Measurements from ENCODE around the gene OARD1.
"Not testable (repeated sequence)": the region's sequence is repeated elsewhere in the genome, so short reads cannot be mapped to it uniquely, and the experiment has no call there.

Gene OARD1

DNA sequence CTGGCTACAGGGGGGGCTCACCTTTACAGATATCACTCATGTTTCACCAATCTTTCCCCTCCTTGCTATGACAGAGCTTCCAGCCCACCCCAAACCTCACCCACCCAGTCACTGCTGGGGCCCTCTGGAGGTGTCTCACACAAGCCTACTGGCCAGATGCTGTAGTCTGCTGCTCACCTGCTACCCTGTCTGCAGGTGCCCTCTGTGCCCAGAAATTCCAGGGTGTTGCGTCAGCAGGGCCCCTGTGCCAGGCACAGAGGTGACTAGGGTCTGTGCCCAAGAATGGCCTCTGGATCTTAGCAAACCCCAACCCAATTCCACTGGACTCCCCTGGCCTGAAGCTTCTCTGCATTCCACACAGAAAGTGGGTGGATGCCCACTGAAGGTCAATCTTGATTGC is 54.5 kb downstream of the OARD1 start:
- no peak for ATAC-seq

DNA sequence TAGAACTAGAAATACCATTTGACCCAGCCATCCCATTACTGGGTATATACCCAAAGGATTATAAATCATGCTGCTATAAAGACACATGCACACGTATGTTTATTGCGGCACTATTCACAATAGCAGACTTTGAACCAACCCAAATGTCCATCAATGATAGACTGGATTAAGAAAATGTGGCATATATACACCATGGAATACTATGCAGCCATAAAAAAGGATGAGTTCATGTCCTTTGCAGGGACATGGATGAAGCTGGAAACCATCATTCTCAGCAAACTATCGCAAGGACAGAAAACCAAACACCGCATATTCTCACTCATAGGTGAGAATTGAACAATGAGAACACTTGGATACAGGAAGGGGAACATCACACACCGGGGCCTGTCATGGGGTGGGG is 56.3 kb downstream of the OARD1 start:
- ATAC-seq: not testable (repeated sequence)

More for the DNA sequence above, 54.5 kb downstream of the OARD1 start:
- TF ChIP-seq, protein P1, sequence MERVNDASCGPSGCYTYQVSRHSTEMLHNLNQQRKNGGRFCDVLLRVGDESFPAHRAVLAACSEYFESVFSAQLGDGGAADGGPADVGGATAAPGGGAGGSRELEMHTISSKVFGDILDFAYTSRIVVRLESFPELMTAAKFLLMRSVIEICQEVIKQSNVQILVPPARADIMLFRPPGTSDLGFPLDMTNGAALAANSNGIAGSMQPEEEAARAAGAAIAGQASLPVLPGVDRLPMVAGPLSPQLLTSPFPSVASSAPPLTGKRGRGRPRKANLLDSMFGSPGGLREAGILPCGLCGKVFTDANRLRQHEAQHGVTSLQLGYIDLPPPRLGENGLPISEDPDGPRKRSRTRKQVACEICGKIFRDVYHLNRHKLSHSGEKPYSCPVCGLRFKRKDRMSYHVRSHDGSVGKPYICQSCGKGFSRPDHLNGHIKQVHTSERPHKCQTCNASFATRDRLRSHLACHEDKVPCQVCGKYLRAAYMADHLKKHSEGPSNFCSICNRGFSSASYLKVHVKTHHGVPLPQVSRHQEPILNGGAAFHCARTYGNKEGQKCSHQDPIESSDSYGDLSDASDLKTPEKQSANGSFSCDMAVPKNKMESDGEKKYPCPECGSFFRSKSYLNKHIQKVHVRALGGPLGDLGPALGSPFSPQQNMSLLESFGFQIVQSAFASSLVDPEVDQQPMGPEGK (CRISPR knock-in tag; IDR thresholded peaks at IDR 0.05; ENCODE audit: borderline replicate concordance): no peak
- TF ChIP-seq ZFP3 (CRISPR knock-in tag; IDR thresholded peaks at IDR 0.05): no peak
- no peak for TF ChIP-seq CSDC2 (CRISPR knock-in tag; IDR thresholded peaks at IDR 0.05)
- TF ChIP-seq TCF4 (CRISPR knock-in tag; IDR thresholded peaks at IDR 0.05; ENCODE audit: borderline replicate concordance): no peak
- no peak for TF ChIP-seq ZNF70 (CRISPR knock-in tag; IDR thresholded peaks at IDR 0.05)
- TF ChIP-seq OSR1 (CRISPR knock-in tag; IDR thresholded peaks at IDR 0.05): no peak
- TF ChIP-seq ZNF8 (CRISPR knock-in tag; IDR thresholded peaks at IDR 0.05): no peak
- no peak for TF ChIP-seq ZC3H10 (CRISPR knock-in tag; IDR thresholded peaks at IDR 0.05)
- TF ChIP-seq BACH2 (CRISPR knock-in tag; IDR thresholded peaks at IDR 0.05; ENCODE audit: borderline replicate concordance): no peak
- TF ChIP-seq PPARA (CRISPR knock-in tag; IDR thresholded peaks at IDR 0.05; ENCODE audit: borderline replicate concordance): no peak
- TF ChIP-seq, protein P2, sequence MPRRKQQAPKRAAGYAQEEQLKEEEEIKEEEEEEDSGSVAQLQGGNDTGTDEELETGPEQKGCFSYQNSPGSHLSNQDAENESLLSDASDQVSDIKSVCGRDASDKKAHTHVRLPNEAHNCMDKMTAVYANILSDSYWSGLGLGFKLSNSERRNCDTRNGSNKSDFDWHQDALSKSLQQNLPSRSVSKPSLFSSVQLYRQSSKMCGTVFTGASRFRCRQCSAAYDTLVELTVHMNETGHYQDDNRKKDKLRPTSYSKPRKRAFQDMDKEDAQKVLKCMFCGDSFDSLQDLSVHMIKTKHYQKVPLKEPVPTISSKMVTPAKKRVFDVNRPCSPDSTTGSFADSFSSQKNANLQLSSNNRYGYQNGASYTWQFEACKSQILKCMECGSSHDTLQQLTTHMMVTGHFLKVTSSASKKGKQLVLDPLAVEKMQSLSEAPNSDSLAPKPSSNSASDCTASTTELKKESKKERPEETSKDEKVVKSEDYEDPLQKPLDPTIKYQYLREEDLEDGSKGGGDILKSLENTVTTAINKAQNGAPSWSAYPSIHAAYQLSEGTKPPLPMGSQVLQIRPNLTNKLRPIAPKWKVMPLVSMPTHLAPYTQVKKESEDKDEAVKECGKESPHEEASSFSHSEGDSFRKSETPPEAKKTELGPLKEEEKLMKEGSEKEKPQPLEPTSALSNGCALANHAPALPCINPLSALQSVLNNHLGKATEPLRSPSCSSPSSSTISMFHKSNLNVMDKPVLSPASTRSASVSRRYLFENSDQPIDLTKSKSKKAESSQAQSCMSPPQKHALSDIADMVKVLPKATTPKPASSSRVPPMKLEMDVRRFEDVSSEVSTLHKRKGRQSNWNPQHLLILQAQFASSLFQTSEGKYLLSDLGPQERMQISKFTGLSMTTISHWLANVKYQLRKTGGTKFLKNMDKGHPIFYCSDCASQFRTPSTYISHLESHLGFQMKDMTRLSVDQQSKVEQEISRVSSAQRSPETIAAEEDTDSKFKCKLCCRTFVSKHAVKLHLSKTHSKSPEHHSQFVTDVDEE (CRISPR knock-in tag; IDR thresholded peaks at IDR 0.05): no peak
- TF ChIP-seq, protein P3, sequence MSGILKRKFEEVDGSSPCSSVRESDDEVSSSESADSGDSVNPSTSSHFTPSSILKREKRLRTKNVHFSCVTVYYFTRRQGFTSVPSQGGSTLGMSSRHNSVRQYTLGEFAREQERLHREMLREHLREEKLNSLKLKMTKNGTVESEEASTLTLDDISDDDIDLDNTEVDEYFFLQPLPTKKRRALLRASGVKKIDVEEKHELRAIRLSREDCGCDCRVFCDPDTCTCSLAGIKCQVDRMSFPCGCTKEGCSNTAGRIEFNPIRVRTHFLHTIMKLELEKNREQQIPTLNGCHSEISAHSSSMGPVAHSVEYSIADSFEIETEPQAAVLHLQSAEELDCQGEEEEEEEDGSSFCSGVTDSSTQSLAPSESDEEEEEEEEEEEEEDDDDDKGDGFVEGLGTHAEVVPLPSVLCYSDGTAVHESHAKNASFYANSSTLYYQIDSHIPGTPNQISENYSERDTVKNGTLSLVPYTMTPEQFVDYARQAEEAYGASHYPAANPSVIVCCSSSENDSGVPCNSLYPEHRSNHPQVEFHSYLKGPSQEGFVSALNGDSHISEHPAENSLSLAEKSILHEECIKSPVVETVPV (CRISPR knock-in tag; IDR thresholded peaks at IDR 0.05): no peak
- TF ChIP-seq, protein P4, sequence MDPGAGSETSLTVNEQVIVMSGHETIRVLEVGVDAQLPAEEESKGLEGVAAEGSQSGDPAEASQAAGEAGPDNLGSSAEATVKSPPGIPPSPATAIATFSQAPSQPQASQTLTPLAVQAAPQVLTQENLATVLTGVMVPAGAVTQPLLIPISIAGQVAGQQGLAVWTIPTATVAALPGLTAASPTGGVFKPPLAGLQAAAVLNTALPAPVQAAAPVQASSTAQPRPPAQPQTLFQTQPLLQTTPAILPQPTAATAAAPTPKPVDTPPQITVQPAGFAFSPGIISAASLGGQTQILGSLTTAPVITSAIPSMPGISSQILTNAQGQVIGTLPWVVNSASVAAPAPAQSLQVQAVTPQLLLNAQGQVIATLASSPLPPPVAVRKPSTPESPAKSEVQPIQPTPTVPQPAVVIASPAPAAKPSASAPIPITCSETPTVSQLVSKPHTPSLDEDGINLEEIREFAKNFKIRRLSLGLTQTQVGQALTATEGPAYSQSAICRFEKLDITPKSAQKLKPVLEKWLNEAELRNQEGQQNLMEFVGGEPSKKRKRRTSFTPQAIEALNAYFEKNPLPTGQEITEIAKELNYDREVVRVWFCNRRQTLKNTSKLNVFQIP (CRISPR knock-in tag; IDR thresholded peaks at IDR 0.05; ENCODE audit: borderline replicate concordance, low read depth): no peak
- TF ChIP-seq ESRRG (CRISPR knock-in tag; IDR thresholded peaks at IDR 0.05): no peak
- no peak for TF ChIP-seq ZFP30 (CRISPR knock-in tag; IDR thresholded peaks at IDR 0.05)
- TF ChIP-seq, protein P5, sequence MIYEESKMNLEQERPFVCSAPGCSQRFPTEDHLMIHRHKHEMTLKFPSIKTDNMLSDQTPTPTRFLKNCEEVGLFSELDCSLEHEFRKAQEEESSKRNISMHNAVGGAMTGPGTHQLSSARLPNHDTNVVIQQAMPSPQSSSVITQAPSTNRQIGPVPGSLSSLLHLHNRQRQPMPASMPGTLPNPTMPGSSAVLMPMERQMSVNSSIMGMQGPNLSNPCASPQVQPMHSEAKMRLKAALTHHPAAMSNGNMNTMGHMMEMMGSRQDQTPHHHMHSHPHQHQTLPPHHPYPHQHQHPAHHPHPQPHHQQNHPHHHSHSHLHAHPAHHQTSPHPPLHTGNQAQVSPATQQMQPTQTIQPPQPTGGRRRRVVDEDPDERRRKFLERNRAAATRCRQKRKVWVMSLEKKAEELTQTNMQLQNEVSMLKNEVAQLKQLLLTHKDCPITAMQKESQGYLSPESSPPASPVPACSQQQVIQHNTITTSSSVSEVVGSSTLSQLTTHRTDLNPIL (CRISPR knock-in tag; IDR thresholded peaks at IDR 0.05; ENCODE audit: low read depth): no peak
- TF ChIP-seq RARB (CRISPR knock-in tag; IDR thresholded peaks at IDR 0.05): no peak
- TF ChIP-seq ISL1 (CRISPR knock-in tag; IDR thresholded peaks at IDR 0.05): no peak

DNA sequence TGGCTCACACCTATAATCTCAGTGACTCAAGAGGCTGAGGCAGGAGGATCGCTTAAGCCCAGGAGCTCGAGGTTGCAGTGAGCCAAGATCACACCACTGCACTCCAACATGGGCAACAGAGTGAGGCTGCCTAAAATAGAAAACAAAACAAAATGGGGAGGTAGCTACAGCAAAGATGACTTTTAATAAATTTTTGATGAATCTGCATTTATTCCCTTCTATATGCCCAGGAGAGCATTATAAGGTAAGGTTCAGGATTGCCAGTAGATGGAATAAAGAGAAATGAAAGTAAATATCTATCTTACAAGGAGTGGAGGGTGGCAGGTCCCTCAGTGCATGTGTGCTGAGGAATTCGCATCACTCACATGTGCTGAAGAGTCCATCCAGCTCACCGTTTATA is 57.4 kb downstream of the OARD1 start:
- no peak for ATAC-seq
- TF ChIP-seq CSDC2 (CRISPR knock-in tag; IDR thresholded peaks at IDR 0.05) (no peak), BACH2 (CRISPR knock-in tag; IDR thresholded peaks at IDR 0.05; ENCODE audit: borderline replicate concordance) (no peak), ZNF70 (CRISPR knock-in tag; IDR thresholded peaks at IDR 0.05) (no peak), GLIS3 (CRISPR knock-in tag; IDR thresholded peaks at IDR 0.05) (no peak), TOX (CRISPR knock-in tag; IDR thresholded peaks at IDR 0.05; ENCODE audit: borderline replicate concordance) (no peak), ZFP30 (CRISPR knock-in tag; IDR thresholded peaks at IDR 0.05) (no peak), ARNTL (CRISPR knock-in tag; IDR thresholded peaks at IDR 0.05; ENCODE audit: borderline replicate concordance, low read depth) (no peak), PPARA (CRISPR knock-in tag; IDR thresholded peaks at IDR 0.05; ENCODE audit: borderline replicate concordance) (no peak), ZC3H10 (CRISPR knock-in tag; IDR thresholded peaks at IDR 0.05) (no peak), RARB (CRISPR knock-in tag; IDR thresholded peaks at IDR 0.05) (no peak)
- TF ChIP-seq, protein P5 (CRISPR knock-in tag; IDR thresholded peaks at IDR 0.05; ENCODE audit: low read depth): no peak
- TF ChIP-seq, protein P4 (CRISPR knock-in tag; IDR thresholded peaks at IDR 0.05; ENCODE audit: borderline replicate concordance, low read depth): no peak
- TF ChIP-seq, protein P3 (CRISPR knock-in tag; IDR thresholded peaks at IDR 0.05): no peak

Data from SK-N-SH treated with all-trans-retinoic acid at 6 μM for 48 hours (cell line).